NK-92 (cell line): ENCODE results near the gene LAT.
"Not testable (repeated sequence)": the region's sequence is repeated elsewhere in the genome, so short reads cannot be mapped to it uniquely, and the experiment has no call there.

Source experiments
- DNase-seq: peaks from one replicate; lab custom pipeline; 2025; ENCODE audit not compliant: unreplicated experiment; lab: John Stamatoyannopoulos, UW

LAT gene

DNA sequence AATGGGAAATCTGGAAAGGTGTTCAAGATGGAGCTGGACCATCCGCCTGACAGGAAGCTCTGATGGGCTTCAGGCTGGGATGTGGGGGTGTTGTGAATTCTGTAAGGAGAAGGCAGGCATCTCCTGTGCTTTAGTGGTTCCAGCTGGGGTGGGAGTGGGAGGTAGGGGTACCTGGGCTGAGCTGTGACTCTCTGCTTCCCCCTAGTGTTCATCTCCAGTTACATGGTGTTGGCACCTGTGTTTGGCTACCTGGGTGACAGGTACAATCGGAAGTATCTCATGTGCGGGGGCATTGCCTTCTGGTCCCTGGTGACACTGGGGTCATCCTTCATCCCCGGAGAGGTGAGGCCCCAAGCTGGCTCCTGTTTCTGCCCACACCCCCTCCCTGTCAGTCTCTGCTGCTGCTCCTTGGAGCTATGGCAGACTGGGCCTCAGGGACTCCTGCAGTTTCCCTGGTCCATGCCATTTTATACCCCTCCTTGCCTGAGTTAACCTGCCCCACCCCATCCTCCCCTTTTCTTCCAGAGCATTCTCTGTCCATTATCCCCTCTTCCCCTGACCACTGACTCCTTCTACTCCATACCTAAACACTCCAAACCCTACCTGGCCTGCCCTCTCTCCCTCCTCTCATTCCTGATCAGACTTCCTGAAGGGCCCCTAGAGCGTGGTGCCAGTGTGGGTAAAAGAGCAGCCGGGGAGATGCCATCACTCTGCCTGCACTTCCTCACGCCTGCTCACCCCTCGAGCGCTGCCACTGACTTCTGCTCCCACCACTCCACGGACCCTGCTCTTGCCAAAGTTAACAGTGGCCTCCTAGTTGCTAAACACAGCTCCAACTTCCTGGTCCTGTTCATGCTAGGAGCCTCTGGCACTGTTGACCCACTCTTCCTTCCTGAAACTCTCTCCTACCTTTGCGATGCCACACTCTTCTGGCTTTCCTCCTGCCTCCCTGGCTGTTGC is 6.9 kb upstream of the LAT start:
- no peak for DNase-seq

DNA sequence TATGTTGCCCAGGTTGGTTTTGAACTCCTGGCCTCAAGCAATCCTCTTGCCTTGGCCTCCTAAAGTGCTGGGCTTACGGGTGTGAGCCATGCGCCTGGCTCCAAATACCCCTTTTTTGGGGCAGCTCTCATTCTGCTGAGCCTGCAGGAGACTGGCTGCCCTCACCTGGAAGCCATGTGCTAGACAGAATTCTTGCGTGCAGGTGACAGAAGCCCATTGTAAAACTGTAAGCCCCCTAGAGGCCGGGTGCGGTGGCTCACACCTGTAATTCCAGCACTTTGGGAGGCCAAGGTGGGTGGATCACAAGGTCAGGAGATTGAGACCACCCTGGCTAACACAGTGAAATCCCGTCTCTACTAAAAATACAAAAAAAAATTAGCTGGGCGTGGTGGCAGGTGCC is 4.5 kb upstream of the LAT start:
- DNase-seq, result not testable (repeated sequence)

- no peak for DNase-seq
These were observed 3.9 kb upstream of the LAT start for GRCh38 chr16:28980929-28981328.

- no peak for DNase-seq
These were observed 3.3 kb upstream of the LAT start for GRCh38 chr16:28981517-28981916.

- no peak for DNase-seq
These were observed 2.4 kb upstream of the LAT start for GRCh38 chr16:28982418-28982817.

GRCh38 chr16:28982949-28983348 is 1.9 kb upstream of the LAT start:
- DNase-seq, result no peak

DNA sequence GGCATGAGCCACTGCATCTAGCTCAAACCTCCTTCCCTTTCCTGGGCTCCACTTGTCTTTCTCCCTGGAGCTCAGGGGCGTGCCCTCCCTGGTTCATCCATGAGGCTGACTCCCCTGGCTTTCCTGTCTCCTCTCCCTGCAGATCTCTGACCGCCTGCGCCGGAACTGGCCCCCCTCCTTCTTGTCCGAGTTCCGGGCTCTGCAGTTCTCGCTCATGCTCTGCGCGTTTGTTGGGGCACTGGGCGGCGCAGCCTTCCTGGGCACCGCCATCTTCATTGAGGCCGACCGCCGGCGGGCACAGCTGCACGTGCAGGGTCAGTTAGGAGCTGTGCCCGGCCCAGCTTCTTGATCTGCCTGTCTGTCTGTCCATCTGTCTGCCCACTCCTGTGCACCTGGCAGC is 1.2 kb upstream of the LAT start:
- no peak for DNase-seq

GRCh38 chr16:28984091-28984490 is 761 bp upstream of the LAT start:
- no peak for DNase-seq

DNA sequence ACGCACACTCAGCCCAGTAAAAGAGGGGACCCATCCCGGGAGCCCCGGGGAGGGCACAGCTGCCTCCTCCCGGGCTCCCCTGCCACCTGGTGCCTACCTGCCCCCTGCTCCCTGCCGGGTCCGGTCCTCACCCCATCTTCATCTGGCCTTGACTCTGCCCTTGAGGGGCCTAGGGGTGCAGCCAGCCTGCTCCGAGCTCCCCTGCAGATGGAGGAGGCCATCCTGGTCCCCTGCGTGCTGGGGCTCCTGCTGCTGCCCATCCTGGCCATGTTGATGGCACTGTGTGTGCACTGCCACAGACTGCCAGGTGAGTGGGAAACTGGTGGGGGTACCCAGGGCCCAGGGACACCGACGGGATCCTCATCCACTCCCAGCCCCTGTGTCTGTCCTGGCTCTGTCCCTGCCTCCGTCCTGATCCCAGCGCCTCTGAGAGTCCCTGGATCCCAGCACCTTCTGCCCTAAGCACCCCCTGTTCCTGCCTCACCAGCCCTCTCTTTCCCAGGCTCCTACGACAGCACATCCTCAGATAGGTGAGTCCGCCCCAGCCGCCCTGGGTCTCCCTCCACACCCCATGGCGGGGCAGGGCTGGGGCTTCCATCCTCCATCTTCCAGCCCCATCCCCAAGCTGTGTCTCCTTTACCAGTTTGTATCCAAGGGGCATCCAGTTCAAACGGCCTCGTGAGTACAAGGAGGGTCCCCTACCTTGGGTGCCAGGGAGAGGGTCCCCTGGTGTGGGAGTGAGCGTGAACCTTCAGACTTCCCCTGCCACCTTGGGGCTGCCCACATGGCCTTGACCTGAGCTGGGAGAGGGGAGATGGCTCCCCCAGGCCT is 574 bp downstream of the LAT start:
- DNase-seq, result no peak

- no peak for DNase-seq
These were observed 1.2 kb downstream of the LAT start for GRCh38 chr16:28986046-28986445.

- no peak for DNase-seq
These were observed 1.6 kb downstream of the LAT start for GRCh38 chr16:28986492-28986891.

DNA sequence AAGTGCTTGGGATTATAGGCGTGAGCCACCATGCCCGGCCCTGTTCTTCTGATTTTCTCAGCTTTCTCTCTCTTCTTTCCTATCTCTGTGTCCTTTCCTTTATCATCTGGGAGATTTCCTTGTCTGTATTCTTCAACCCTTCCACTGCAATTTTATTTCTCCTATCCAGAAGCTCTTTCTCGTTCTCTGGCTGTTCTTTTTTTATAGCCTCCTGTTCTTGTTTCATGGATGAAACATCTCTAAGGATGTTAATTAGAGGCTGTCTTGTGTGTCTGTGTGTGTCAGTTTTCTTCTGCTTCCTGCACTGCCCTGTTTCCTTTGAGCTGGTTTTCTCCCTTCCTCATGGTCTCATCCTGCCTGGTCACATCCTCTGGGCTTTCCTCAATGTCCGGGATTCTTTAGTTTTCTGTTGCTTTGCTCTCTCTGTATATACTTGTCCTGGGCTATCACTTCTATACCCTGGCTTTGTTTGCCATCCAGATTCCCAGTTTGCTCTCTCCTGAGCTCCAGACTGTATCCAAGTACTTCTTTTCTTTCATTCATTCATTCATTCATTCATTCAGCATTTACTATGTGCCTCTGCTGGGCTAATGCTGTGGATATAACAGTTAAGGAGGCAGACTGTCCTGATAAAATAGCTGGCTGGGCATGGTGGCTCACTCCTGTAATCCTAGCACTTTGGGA is 2.5 kb downstream of the LAT start:
- DNase-seq, result no peak

DNA sequence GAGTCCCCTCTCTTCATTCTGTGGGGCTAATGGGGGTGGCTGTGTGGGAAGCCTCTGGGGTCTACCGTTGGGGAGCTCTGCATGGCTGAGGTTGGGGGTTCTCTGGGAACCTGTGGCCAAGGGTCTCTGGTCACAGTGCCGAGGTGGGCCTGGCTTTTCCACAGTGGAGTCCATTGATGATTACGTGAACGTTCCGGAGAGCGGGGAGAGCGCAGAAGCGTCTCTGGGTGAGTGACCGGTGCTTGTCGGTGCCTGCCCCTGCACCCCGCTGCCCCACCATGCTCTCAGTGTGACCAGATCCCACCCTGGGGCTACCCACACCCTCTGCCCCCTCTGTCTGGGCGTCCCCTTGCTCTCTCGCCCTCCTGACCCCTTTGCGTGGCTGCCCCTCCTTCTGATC is 4.5 kb downstream of the LAT start:
- no peak for DNase-seq

DNA sequence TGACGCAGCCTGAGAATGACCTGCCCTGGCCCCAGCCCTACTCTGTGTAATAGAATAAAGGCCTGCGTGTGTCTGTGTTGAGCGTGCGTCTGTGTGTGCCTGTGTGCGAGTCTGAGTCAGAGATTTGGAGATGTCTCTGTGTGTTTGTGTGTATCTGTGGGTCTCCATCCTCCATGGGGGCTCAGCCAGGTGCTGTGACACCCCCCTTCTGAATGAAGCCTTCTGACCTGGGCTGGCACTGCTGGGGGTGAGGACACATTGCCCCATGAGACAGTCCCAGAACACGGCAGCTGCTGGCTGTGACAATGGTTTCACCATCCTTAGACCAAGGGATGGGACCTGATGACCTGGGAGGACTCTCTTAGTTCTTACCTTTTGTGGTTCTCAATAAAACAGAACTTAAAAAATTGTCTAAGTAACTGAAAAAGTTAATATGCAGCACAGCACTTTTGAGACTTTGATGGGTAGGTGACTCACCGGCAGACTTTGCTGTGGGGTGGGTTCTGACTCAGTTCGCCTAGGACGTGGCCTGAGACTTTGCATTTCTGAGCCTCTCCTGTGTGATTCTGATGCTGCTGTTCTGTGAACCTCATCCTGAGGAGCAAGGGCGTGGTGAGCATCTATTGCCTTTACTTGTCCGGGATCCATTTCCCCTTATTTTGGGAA is 5.7 kb downstream of the LAT start:
- DNase-seq, result no peak

DNA sequence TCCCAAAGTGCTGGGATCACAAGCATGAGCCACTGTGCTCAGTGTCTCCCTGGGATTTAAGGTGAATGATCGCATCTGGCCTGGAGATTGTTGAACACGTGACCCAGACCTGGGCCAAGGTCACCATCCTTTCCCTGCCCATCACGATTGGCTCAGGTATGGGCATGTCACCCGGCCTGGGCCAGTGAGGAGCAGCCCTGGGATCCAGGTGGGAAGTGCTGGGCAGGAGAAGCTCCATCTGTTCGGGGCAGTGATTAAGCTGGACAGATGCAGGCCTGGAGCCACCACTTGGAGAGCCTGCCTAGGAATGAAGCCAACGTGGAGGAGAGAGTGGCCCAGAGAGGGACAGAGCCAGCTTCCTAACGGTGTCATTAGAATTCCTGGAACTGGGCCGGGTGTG is 6.8 kb downstream of the LAT start:
- DNase-seq, result no peak

- DNase-seq, result no peak
These were observed 7.6 kb downstream of the LAT start for GRCh38 chr16:28992496-28992895.

- no peak for DNase-seq
These were observed 14.0 kb downstream of the LAT start for GRCh38 chr16:28998837-28999236.

GRCh38 chr16:28999577-28999976 is 14.7 kb downstream of the LAT start:
- DNase-seq, result no peak

- DNase-seq, result no peak
These were observed 15.2 kb downstream of the LAT start for GRCh38 chr16:29000019-29000418.

DNA sequence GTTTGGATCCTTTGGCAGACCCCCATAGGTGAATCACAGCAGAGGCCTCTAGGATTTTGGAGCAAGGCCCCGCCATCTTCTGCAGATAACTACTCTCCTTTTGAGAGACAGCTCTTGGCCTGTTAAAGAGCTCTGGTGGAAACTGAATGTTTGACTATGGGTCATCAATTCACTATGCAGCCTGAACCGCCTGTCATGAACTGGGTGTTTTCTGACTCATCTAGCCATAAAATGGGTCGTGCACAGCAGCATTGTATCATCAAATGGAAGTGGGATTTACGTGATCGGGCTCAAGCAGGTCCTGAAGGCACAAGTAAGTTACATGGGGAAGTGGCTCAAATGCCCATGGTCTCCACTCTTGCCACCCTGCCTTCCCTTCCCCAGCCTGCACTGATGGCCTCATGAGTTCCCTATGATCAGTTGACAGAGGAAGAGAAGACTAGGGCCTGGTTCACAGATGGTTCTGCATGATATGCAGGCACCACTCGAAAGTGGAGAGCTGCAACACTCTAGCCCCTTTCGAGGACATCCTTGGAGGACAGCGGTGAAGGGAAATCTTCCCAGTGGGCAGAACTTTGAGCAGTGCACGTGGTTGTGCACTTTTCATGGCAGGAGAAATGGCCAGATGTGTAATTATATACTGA is 19.8 kb downstream of the LAT start:
- DNase-seq, result not testable (repeated sequence)
